ENCODE data around the gene GATAD2A. TPM values are rescaled to one million over a fixed set of nuclear protein-coding genes. Genes with fewer than 3 reads are reported as not detected.

Gene GATAD2A
- total and polyA plus RNA-seq, 8 donors, result 9.3 to 119 (median 20.2) TPM

DNA sequence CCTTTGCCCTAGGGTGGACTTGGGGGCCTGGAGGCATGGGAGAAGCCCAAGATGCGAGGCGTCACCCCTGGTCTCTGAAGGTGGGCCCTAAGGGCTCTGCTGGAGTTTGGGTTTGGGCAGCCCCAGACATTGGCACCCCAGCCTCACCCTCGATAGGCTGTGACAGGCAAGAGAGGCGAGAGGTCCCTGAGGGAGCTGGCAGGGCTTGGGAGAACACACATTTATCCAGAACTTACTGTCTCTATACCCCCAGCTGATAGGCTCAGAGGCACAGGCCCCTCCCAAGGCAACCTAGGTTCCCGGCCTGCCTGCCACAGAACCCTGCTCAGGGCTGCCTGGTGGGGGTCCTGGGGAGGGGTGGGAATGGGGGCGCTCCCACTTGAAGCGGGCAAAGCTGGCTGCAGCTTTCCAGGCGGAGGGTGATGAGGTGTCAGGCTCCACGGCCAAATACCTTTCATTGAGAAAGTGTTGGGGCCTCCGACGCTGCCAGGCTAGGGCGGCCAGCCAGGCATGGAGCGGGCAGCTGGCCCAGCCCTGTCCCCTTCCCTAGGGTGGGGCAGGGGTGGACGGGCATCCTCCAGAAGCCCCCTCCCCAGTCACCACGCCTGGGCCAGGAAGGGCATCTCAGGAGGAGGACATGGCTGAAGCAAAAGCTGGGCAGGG lies 142.3 kb downstream of the GATAD2A start:
- TF ChIP-seq POLR2AphosphoS5 (IDR thresholded peaks at IDR 0.05) (no peak), CTCF (IDR thresholded peaks at IDR 0.05) (no peak), EP300 (IDR thresholded peaks at IDR 0.05) (no peak), POLR2A (IDR thresholded peaks at IDR 0.05) (no peak)
- peaks cover 0 to 79% (median 13%) of the 10 kb centered on the region in 3 donors for H3K27me3 ChIP-seq
- no peak overlapping the region for H3K4me3 ChIP-seq
- no peak for DNase-seq
- peaks cover 0 to 9% (median 5%) of the 10 kb centered on the region in 4 donors for H3K4me1 ChIP-seq
- no peaks in the 10 kb centered on the region for H3K36me3 ChIP-seq
- 47 to 68% (median 56%) methylated on average over 5 to 15 of the region's 15 CpGs for WGBS, 5 donors
- no peaks in the 10 kb centered on the region for H3K9me3 ChIP-seq
- H3K27ac ChIP-seq, result no peak overlapping the region
- intact Hi-C loops (cut with DNase I; ENCODE audit: low total_unique reads), result no loop called here

DNA sequence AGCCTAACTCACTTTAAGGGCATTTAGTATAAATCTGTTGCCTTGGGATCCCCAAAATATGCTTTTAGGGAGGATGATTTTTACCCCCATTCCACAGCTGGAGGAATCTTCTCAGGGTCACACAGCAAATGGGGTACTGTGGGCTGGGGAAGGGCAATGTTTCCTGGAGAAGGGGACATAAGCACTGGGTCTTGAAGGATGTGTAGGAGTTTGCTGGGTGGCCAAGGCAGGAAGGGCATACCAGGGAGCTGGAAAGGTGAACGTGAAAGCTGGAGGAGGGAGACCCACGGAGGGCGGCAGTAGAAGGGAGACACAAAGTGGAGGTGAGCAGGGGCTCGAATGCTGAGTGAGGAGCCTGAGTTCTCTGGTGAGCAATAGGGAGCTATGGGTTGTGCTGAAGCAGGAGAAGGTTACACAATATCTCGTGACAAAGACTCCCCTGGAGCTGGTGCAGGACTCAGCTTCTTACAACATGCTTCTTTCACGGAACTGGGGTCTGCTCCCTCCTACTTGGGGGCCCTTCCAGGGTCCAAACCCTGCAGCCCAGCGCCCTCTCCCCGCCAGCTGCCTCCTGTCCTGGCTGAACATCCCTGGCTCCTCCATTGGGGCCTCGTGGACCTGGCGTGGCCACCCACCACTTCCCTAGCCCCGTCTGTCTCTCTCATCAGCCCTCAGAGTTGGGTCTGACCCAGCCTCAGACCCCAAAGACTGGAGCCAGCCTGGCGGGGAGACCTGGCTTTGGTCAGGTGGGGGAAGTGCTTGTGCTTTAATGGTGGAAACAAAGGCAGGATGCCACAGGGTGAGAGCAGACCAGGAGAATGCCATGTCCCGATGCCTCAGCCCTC lies 143.7 kb downstream of the GATAD2A start:
- Histone ChIP-seq H3K9me3 (no peaks in the 10 kb centered on the region), H3K4me3 (no peak overlapping the region), H3K27ac (no peak overlapping the region), H3K36me3 (no peaks in the 10 kb centered on the region), H3K27me3 (peaks cover 0 to 65% (median 13%) of the 10 kb centered on the region in 3 donors), H3K4me1 (peaks cover 0 to 11% (median 5%) of the 10 kb centered on the region in 4 donors)
- WGBS, 5 donors, result 59 to 70% (median 65%) methylated on average over 13 of the region's 13 CpGs
- intact Hi-C loops (cut with DNase I; ENCODE audit: low total_unique reads), result no loop called here
- TF ChIP-seq POLR2A (IDR thresholded peaks at IDR 0.05), result no peak
- DNase-seq, result no peak

DNA sequence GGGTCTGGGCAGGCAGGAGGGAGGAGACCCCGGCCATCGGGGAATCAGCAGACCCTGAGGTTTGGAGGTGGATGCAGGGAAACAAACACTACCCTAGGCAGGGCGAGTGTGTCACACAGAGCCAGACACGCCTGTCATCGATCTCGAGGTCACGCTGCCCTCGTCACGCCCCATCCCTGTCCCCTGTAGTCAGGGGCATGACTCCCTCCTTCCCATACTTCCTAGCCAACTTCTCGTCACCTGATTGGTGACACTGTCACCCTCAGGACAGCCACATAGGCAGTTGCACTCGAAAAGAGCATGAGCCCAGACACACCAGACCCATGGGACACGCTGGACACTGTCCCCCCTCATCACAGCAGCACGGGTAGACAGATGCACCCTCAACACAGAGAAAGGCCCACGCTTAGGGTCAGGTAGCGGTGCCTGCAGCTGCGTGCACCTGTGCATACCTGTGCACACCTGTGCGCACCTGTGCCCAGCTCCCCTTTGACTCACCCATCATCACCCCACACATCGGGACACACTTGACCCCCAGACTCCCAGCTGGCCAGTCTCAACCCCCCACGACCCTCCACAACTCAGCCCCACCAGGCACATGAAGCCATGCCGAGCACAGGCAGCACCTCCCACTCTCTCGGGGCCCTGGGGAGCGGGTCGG lies 144.5 kb downstream of the GATAD2A start:
- H3K27me3 ChIP-seq, result peaks cover 0 to 63% (median 13%) of the 10 kb centered on the region in 3 donors
- intact Hi-C loops (cut with DNase I; ENCODE audit: low total_unique reads), result no loop called here
- H3K36me3 ChIP-seq, result no peaks in the 10 kb centered on the region
- DNase-seq, result peak in 1 of 2 donors; percentile 12
- H3K4me1 ChIP-seq, result peaks cover 0 to 15% (median 5%) of the 10 kb centered on the region in 4 donors
- H3K9me3 ChIP-seq, result no peaks in the 10 kb centered on the region
- TF ChIP-seq POLR2AphosphoS5 (IDR thresholded peaks at IDR 0.05) (no peak), CTCF (IDR thresholded peaks at IDR 0.05) (no peak), EP300 (IDR thresholded peaks at IDR 0.05) (no peak)
- WGBS, 5 donors, result 69 to 79% (median 69%) methylated on average over 18 to 23 of the region's 23 CpGs
- no peak overlapping the region for H3K27ac ChIP-seq
- H3K4me3 ChIP-seq, result no peak overlapping the region

GRCh38 chr19:19550485-19550929 lies 145.0 kb downstream of the GATAD2A start:
- H3K4me3 ChIP-seq, result no peak overlapping the region
- intact Hi-C loops (cut with DNase I; ENCODE audit: low total_unique reads), result no loop called here
- H3K27me3 ChIP-seq, result peaks cover 0 to 58% (median 13%) of the 10 kb centered on the region in 3 donors
- H3K27ac ChIP-seq, result no peak overlapping the region
- no peaks in the 10 kb centered on the region for H3K36me3 ChIP-seq
- WGBS, 5 donors, result 57 to 64% (median 59%) methylated on average over 4 to 8 of the region's 8 CpGs; no CpG with 5 or more reads in 1 of the 5 donors
- no peaks in the 10 kb centered on the region for H3K9me3 ChIP-seq
- peak in 1 of 2 donors; percentile 47 for DNase-seq
- peaks cover 0 to 15% (median 5%) of the 10 kb centered on the region in 4 donors for H3K4me1 ChIP-seq
- TF ChIP-seq EP300 (IDR thresholded peaks at IDR 0.05) (no peak), POLR2A (IDR thresholded peaks at IDR 0.05) (no peak), POLR2AphosphoS5 (IDR thresholded peaks at IDR 0.05) (no peak), CTCF (IDR thresholded peaks at IDR 0.05) (no peak)

Measured in stomach (tissue), 9 donors.